ENCODE data around the gene FAM53B.

DNA sequence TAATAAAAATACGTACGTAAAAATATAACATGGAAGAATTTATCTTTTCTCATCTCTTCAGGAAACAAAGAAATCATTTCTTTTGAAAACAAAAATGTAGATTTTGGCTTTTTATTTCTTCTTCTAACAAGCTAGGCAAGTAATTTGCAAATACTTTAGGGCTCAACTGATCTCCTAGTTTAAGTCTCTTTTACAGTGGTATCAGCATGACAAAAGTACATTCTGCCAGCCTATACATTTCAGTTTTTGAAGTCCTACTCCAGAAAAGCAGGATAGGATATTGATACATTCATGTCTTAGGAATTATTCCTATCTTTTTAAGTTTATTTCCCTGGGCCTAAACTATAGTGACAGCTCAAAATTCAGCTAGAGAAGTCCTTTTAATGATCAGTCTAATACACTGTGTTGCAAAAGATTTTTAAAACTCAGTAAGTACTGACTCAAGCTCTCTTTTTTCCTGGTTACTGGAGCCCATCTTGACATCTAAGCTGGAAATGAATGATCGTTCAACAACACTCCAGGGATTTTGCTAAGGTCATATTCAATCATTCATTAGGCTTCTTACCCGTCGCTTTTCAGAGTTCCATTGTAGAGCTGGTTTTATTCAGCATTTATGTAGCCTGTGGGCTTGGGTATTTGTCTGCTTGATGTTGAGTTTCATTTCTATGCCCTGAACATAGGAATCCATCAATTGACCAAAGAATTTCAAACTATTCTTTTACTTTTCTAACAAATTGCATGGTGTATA, 12.2 kb upstream of the FAM53B start:
- TF ChIP-seq, protein P1, sequence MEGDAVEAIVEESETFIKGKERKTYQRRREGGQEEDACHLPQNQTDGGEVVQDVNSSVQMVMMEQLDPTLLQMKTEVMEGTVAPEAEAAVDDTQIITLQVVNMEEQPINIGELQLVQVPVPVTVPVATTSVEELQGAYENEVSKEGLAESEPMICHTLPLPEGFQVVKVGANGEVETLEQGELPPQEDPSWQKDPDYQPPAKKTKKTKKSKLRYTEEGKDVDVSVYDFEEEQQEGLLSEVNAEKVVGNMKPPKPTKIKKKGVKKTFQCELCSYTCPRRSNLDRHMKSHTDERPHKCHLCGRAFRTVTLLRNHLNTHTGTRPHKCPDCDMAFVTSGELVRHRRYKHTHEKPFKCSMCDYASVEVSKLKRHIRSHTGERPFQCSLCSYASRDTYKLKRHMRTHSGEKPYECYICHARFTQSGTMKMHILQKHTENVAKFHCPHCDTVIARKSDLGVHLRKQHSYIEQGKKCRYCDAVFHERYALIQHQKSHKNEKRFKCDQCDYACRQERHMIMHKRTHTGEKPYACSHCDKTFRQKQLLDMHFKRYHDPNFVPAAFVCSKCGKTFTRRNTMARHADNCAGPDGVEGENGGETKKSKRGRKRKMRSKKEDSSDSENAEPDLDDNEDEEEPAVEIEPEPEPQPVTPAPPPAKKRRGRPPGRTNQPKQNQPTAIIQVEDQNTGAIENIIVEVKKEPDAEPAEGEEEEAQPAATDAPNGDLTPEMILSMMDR (IDR thresholded peaks at IDR 0.05), result no peak
- no peak for TF ChIP-seq POLR2A (IDR thresholded peaks at IDR 0.05)

All from body of pancreas (tissue), 4 donors.